SK-N-SH (cell line): ENCODE results near the gene SRP19.

ENCODE experiments used
- CTCF ChIP-seq: fragments of 200-600 bp; sonication (generic); IDR thresholded peaks from 2 replicates; pipeline ENCODE4 v1.6.1; 2017; ENCODE audit warnings: antibody characterized with exemption, mild to moderate bottlenecking, moderate library complexity
- EZH2phosphoT487 ChIP-seq: fragments of 200-600 bp; sonication (generic); IDR thresholded peaks from 2 replicates; pipeline ENCODE4 v1.6.1; 2017; ENCODE audit warnings: low read depth, mixed run types, mild to moderate bottlenecking, antibody characterized with exemption, moderate library complexity, borderline replicate concordance
- MAX ChIP-seq: IDR thresholded peaks from 2 replicates; pipeline ENCODE4 v1.4.0; 2012; ENCODE audit warnings: low read depth
- POLR2AphosphoS5 ChIP-seq: IDR thresholded peaks from 2 replicates; pipeline ENCODE4 v1.6.1; 2012; ENCODE audit warnings: low read depth, low read length
- RAD21 ChIP-seq: IDR thresholded peaks from 2 replicates; pipeline ENCODE4 v1.6.1; 2012; ENCODE audit warnings: mild to moderate bottlenecking, low read length
- REST ChIP-seq: IDR thresholded peaks from 2 replicates; pipeline ENCODE4 v1.6.1; 2012; ENCODE audit warnings: mild to moderate bottlenecking, low read depth, low read length, moderate library complexity
- RFX5 ChIP-seq: IDR thresholded peaks from 2 replicates; pipeline ENCODE4 v1.6.1; 2012; ENCODE audit warnings: mild to moderate bottlenecking, improper control_type of control experiment, low read length
- TAF1 ChIP-seq: IDR thresholded peaks from 2 replicates; pipeline ENCODE4 v1.6.1; 2012; ENCODE audit warnings: low read depth, mild to moderate bottlenecking, low read length, moderate library complexity, borderline replicate concordance
- TCF12 ChIP-seq: IDR thresholded peaks from 2 replicates; pipeline ENCODE4 v1.4.0; 2012
- USF2 ChIP-seq: fragments of 150-350 bp; IDR thresholded peaks from 2 replicates; pipeline ENCODE4 v1.6.1; 2017; ENCODE audit warnings: antibody characterized with exemption, low read length, low read depth, borderline replicate concordance
- YY1 ChIP-seq: IDR thresholded peaks from 2 replicates; pipeline ENCODE4 v1.4.0; 2012; ENCODE audit warnings: low read depth, mild to moderate bottlenecking

- TF ChIP-seq CTCF = no peak
- no peak for TF ChIP-seq MAX
- TF ChIP-seq REST = no peak
- no peak for TF ChIP-seq TAF1
- no peak for TF ChIP-seq RAD21
- no peak for TF ChIP-seq TCF12
- no peak for TF ChIP-seq YY1
- TF ChIP-seq POLR2AphosphoS5 = no peak
- no peak for TF ChIP-seq RFX5
- no peak for TF ChIP-seq USF2
- no peak for TF ChIP-seq EZH2phosphoT487
Observed at GRCh38 chr5:112915831-112916230, 54.7 kb downstream of the SRP19 start.
